K562 (cell line): Measurements from ENCODE around the gene PDCD7. TPM values are rescaled to one million over a fixed set of nuclear protein-coding genes. Genes with fewer than 3 reads are reported as not detected.

ENCODE experiments used
- ATAC-seq: fragments of 200-7000 bp; cut with Tn5 transposase; 3 replicates; pipeline ENCODE4 v1.9.1; 2020; ENCODE audit warnings: moderate library complexity
- BruUV-seq: library from RNA; stranded (reverse); fragments of 400-500 nt; replicated peaks from 2 replicates; lab custom pipeline; 2021; lab: Mats Ljungman, UMichigan
- CTCF ChIA-PET: fragments of 300-600 bp; formaldehyde crosslinking; extraction: SDS; loops from one replicate; lab custom pipeline; 2021; ENCODE audit warnings: low intra/inter-chr PET ratio; lab: Yijun Ruan, JAX
- POLR2A ChIA-PET: fragments of 300-600, 350-650 bp; sonication (Branson Sonifier 250); formaldehyde crosslinking; extraction: SDS; loops from one replicate; lab custom pipeline; 2021; ENCODE audit warnings: antibody characterized with exemption, inconsistent platforms; lab: Yijun Ruan, JAX
- DNase-seq, 4 experiments: peaks; one replicate each; pipeline versions ENCODE4 v3.0.0 to v3.0.0-alpha.2; 2011 to 2018; ENCODE audit warnings: low spot score in 3 of 4, mixed read lengths in 3 of 4; ENCODE audit errors: extremely low read depth in 1 of 4
- FAIRE-seq: peaks from 2 replicates; lab custom pipeline; 2011; peaks lifted over from hg19 to GRCh38; lab: Jason Lieb, UNC
- H2AFZ ChIP-seq: 2 replicates; pipeline ENCODE4 v1.6.0; 2011; ENCODE audit warnings: low read depth, low read length, control low read depth, inconsistent platforms
- H3K27ac ChIP-seq: fragments of 200-600 bp; 3 replicates; pipeline ENCODE4 v1.8.0; 2011; ENCODE audit warnings: low read depth, mild to moderate bottlenecking, control low read depth, inconsistent platforms, low read length, moderate library complexity, mixed read lengths; ENCODE audit errors: extremely low read depth
- H3K27me3 ChIP-seq, 2 experiments: fragments of 300-600 bp in 1 of 2; 2 replicates in 1 of 2; 3 replicates in 1 of 2; pipeline versions ENCODE4 v1.6.0 to v1.8.0; 2011; ENCODE audit warnings: inconsistent platforms in 2 of 2, low read length in 2 of 2, mild to moderate bottlenecking in 1 of 2, mixed read lengths in 1 of 2, moderate library complexity in 1 of 2; ENCODE audit not compliant: control insufficient read depth in 2 of 2, insufficient read depth in 2 of 2
- H3K36me3 ChIP-seq: fragments of 300-600 bp; 3 replicates; pipeline ENCODE4 v1.8.0; 2011; ENCODE audit warnings: mild to moderate bottlenecking, low read length, inconsistent platforms; ENCODE audit not compliant: control insufficient read depth, insufficient read depth
- H3K4me1 ChIP-seq, 2 experiments: fragments of 200-600 bp in 1 of 2; replicated peaks in 1 of 2; 2 replicates in 1 of 2; 3 replicates in 1 of 2; pipeline versions ENCODE4 v1.5.1 to v1.8.0; 2011; ENCODE audit warnings: inconsistent platforms in 2 of 2, low read length in 2 of 2, mild to moderate bottlenecking in 1 of 2, mixed read lengths in 1 of 2, moderate library complexity in 1 of 2; ENCODE audit not compliant: control insufficient read depth in 2 of 2, insufficient read depth in 2 of 2
- H3K4me2 ChIP-seq: 2 replicates; pipeline ENCODE4 v1.6.1; 2011; ENCODE audit warnings: low read length, control low read depth, inconsistent platforms, mixed read lengths; ENCODE audit not compliant: insufficient read depth
- H3K4me3 ChIP-seq: fragments of 200-600 bp; sonication (generic), shearing (Covaris generic); 2 replicates; pipeline ENCODE4 v1.5.1; 2016; ENCODE audit warnings: control low read depth, inconsistent platforms
- H3K79me2 ChIP-seq: fragments of 200-600 bp; 3 replicates; pipeline ENCODE4 v1.8.0; 2011; ENCODE audit warnings: low read length, inconsistent platforms; ENCODE audit not compliant: control insufficient read depth, insufficient read depth
- H3K9ac ChIP-seq, 2 experiments: 2 replicates each; pipeline versions ENCODE4 v1.6.0 to v1.6.1; 2011; ENCODE audit warnings: low read depth in 2 of 2, low read length in 2 of 2, control low read depth in 1 of 2, inconsistent platforms in 1 of 2, mild to moderate bottlenecking in 1 of 2, mixed read lengths in 1 of 2; ENCODE audit not compliant: insufficient read depth in 1 of 2
- H3K9me1 ChIP-seq: one replicate; pipeline ENCODE4 v1.6.0; 2011; ENCODE audit warnings: inconsistent platforms, mild to moderate bottlenecking, low read length, moderate library complexity; ENCODE audit not compliant: control insufficient read depth, insufficient read depth
- H3K9me3 ChIP-seq: replicated peaks from 2 replicates; pipeline ENCODE4 v1.5.1; 2011; ENCODE audit warnings: low read depth, low read length, inconsistent platforms; ENCODE audit not compliant: control insufficient read depth, insufficient read depth
- H4K20me1 ChIP-seq: replicated peaks from 2 replicates; pipeline ENCODE4 v1.6.1; 2011; ENCODE audit warnings: low read length, inconsistent platforms, mixed read lengths; ENCODE audit not compliant: control insufficient read depth, insufficient read depth
- BRF1 ChIP-seq: IDR thresholded peaks from 3 replicates; pipeline ENCODE4 v1.6.1; 2011; ENCODE audit warnings: borderline replicate concordance, mild to moderate bottlenecking; ENCODE audit not compliant: insufficient read length; ENCODE audit errors: extremely low read depth
- CHD4 ChIP-seq: fragments of 200-600 bp; sonication (generic); IDR thresholded peaks from 3 replicates; pipeline ENCODE4 v1.6.1; 2012; ENCODE audit warnings: low read depth, mild to moderate bottlenecking, mixed read lengths, low read length, inconsistent platforms; ENCODE audit not compliant: insufficient read depth, insufficient replicate concordance, poor library complexity, severe bottlenecking
- ETV5 ChIP-seq: sonication (generic); formaldehyde crosslinking; IDR thresholded peaks from 2 replicates; pipeline ENCODE4 v1.4.0; 2020; ENCODE audit warnings: low read depth, mild to moderate bottlenecking, missing genetic modification reagents
- FOXK2 ChIP-seq, 2 experiments: fragments of 450-650 bp; IDR thresholded peaks in 1 of 2; conservative IDR thresholded peaks in 1 of 2; 2 replicates each; pipeline ENCODE4 v1.6.1; 2016; ENCODE audit warnings: low read depth in 2 of 2, mild to moderate bottlenecking in 1 of 2
- GABPB1 ChIP-seq: sonication (generic); formaldehyde crosslinking; IDR thresholded peaks from 2 replicates; pipeline ENCODE4 v1.8.0; 2022; ENCODE audit warnings: mild to moderate bottlenecking, missing genetic modification reagents
- HOXB6 ChIP-seq: fragments of 250-450 bp; sonication (Bioruptor Pico); IDR thresholded peaks from 2 replicates; pipeline ENCODE4 v1.5.1; 2022; ENCODE audit warnings: mild to moderate bottlenecking, borderline replicate concordance
- MTA1 ChIP-seq: fragments of 450-650 bp; IDR thresholded peaks from 2 replicates; pipeline ENCODE4 v1.6.1; 2017; ENCODE audit warnings: borderline replicate concordance
- RAD21 ChIP-seq, 2 experiments: fragments of 250-450 bp in 1 of 2; fragments of 450-650 bp in 1 of 2; sonication (Bioruptor Pico) in 1 of 2; formaldehyde crosslinking in 1 of 2; IDR thresholded peaks in 1 of 2; conservative IDR thresholded peaks in 1 of 2; 2 replicates each; pipeline versions ENCODE4 v1.4.0 to v1.8.0; 2020 to 2022; ENCODE audit warnings: mild to moderate bottlenecking in 2 of 2, moderate library complexity in 1 of 2
- TAF1 ChIP-seq: IDR thresholded peaks from 2 replicates; pipeline ENCODE4 v1.6.1; 2011; ENCODE audit warnings: mild to moderate bottlenecking, low read length, moderate library complexity; ENCODE audit not compliant: insufficient read depth, control insufficient read depth, severe bottlenecking; ENCODE audit errors: extremely low read depth
- TCF7L2 ChIP-seq: fragments of 150-350 bp; IDR thresholded peaks from 2 replicates; pipeline ENCODE4 v1.6.1; 2016; ENCODE audit warnings: low read depth, mild to moderate bottlenecking, low read length, moderate library complexity
- U2AF1 ChIP-seq: fragments of 200-400 bp; formaldehyde crosslinking; optimal IDR thresholded peaks from 2 replicates; pipeline ENCODE3; 2017; ENCODE audit warnings: mild to moderate bottlenecking, low read depth, low read length, moderate library complexity
- XRCC3 ChIP-seq: fragments of 450-650 bp; IDR thresholded peaks from 2 replicates; pipeline ENCODE4 v1.6.1; 2017; ENCODE audit warnings: mild to moderate bottlenecking, moderate library complexity
- ZFPM2 ChIP-seq: fragments of 250-450 bp; sonication (Bioruptor Pico); IDR thresholded peaks from 2 replicates; pipeline ENCODE4 v1.5.1; 2022; ENCODE audit warnings: mild to moderate bottlenecking
- ZHX1 ChIP-seq: fragments of 150-350 bp; conservative IDR thresholded peaks from 2 replicates; pipeline ENCODE4 v1.6.1; 2014; ENCODE audit warnings: low read length
- ZNF24 ChIP-seq: fragments of 450-650 bp; IDR thresholded peaks from 2 replicates; pipeline ENCODE4 v1.6.1; 2016
- WGBS: fragments of 100-300 bp; shearing (Covaris generic); methylation state at CpG from one replicate; pipeline ENCODE4 v1.1.6; 2016; ENCODE audit warnings: low coverage, mixed read lengths; ENCODE audit not compliant: insufficient coverage; ENCODE audit errors: missing lambda C conversion rate; 5-methylcytosine and 5-hydroxymethylcytosine counted together
- in situ Hi-C: fragments of 300-500 bp; cut with MboI; formaldehyde crosslinking; loops from 4 replicates; pipeline ENCODE4 v1.15.0; 2018; ENCODE audit warnings: inconsistent platforms, mixed read lengths
- intact Hi-C: fragments of 100-400 bp; cut with micrococcal nuclease; formaldehyde crosslinking; loops from 2 replicates; pipeline ENCODE4 v1.14.2; 2022
- polyA plus RNA-seq, 8 experiments: library from polyadenylated mRNA; depleted of rRNA in 4 of 8; stranded (reverse) in 5 of 8; unstranded in 3 of 8; fragments of >200 nt; fragmentation: Nextera tagmentation in 2 of 8; fragmentation: Illumina TruSeq in 1 of 8; extraction: Ambion mirVana in 2 of 8; extraction: Trizol in 1 of 8; gene quantifications; 2 replicates each; pipeline versions ENCODE4 v1.2.1 to v1.2.3, GENCODE V29; 2011 to 2014; ENCODE audit warnings: inconsistent platforms in 1 of 8, missing spikeins in 1 of 8
- total RNA-seq, 7 experiments: library from RNA; depleted of rRNA in 6 of 7; stranded (reverse); fragments of >200 nt in 6 of 7; fragmentation: Illumina TruSeq in 2 of 7; extraction: Trizol in 2 of 7; gene quantifications; 2 replicates each; pipeline versions ENCODE4 v1.2.1 to v1.2.3, GENCODE V29; 2011 to 2021; ENCODE audit warnings: low replicate concordance in 1 of 7

Gene PDCD7
- total and polyA plus RNA-seq, 9 of the 15 experiments (the other 6 are each of a cell fraction or from before 2014, with no cell fraction given): 11.8 to 30.2 (median 18.8) TPM

DNA sequence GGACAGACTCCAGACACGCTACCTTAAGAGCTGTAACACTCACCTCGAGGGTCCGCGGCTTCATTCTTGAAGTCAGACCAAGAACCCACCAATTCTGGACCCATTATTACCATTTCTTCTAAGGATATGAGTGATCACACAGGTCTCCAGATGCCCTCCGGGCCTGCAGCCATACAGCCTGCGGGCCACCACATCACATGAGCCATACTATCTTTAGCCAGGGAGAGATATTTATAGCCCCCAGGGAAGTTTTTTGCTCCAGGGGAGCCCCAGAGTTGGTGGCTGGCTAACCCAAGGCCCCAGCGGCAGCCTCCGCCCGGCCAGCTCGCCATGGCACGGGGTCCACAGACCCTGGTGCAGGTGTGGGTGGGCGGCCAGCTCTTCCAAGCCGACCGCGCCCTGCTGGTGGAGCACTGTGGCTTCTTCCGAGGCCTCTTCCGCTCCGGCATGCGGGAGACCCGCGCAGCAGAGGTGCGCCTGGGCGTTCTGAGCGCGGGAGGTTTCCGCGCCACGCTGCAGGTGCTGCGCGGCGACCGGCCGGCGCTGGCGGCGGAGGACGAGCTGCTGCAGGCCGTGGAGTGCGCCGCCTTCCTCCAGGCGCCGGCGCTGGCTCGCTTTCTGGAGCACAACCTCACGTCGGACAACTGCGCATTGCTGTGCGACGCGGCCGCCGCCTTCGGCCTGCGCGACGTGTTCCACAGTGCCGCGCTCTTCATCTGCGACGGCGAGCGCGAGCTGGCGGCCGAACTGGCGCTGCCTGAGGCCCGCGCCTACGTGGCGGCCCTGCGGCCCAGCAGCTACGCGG, 56.9 kb downstream of the PDCD7 start, which contains the start of gene KBTBD13:
Gene KBTBD13 (plus strand): TSS at position 261 of the 805 bp plus-strand sequence. CDS start 70 bp downstream, at position 331.
- in situ Hi-C loops: no loop called here
- no peak within 1 kb of the TSS for H3K9ac ChIP-seq
- FAIRE-seq (no peak), ATAC-seq (no peak)
- CTCF ChIA-PET: no interaction called here
- no peaks in the 10 kb centered on the region; the same call in 1 of the 2 replicates for H3K9me3 ChIP-seq
- BruUV-seq: TSS peak; percentile 89
- peaks cover 0 to 16% of the 10 kb centered on the region in 2 experiments; a peak in 2 of 5 replicates for H3K4me1 ChIP-seq
- intact Hi-C loops: no loop called here
- H4K20me1 ChIP-seq: no peaks in the 10 kb centered on the region
- no peak within 1 kb of the TSS for H3K4me2 ChIP-seq
- H3K27ac ChIP-seq: no peak within 1 kb of the TSS
- no peaks in the 10 kb centered on the region for H3K9me1 ChIP-seq
- peaks cover 7 to 22% of the 10 kb centered on the region in 2 experiments; a peak in 3 of 5 replicates for H3K27me3 ChIP-seq
- no peak within 1 kb of the TSS for H2AFZ ChIP-seq
- no peak within 1 kb of the TSS for H3K4me3 ChIP-seq
- TF ChIP-seq TAF1: no peak
- no peak for TF ChIP-seq XRCC3
- TF ChIP-seq TCF7L2: no peak
- no peak for TF ChIP-seq ZNF24
- TF ChIP-seq RAD21 (CRISPR knock-in tag; conservative IDR thresholded peaks at IDR 0.05 in 1 of 2, IDR thresholded peaks at IDR 0.05 in 1 of 2): no peak
- no peak for TF ChIP-seq ZFPM2 (CRISPR knock-in tag)
- no peak for TF ChIP-seq BRF1
- TF ChIP-seq ETV5 (CRISPR knock-in tag): no peak
- no peak for TF ChIP-seq U2AF1
- TF ChIP-seq MTA1: no peak
- no peak for TF ChIP-seq ZHX1
- TF ChIP-seq CHD4: no peak
- TF ChIP-seq FOXK2 (conservative IDR thresholded peaks at IDR 0.05 in 1 of 2, IDR thresholded peaks at IDR 0.05 in 1 of 2; ENCODE audit: low read depth in 2 of 2): no peak
- TF ChIP-seq HOXB6 (CRISPR knock-in tag): no peak
- TF ChIP-seq GABPB1 (CRISPR knock-in tag): no peak
- TF ChIP-seq, all 486 proteins: peak for 0
- no peak for DNase-seq
- no peaks in the 10 kb centered on the region for H3K79me2 ChIP-seq
- POLR2A ChIA-PET: no interaction called here
- no peaks in the 10 kb centered on the region for H3K36me3 ChIP-seq
- WGBS: 82% methylated on average over 54 of the region's 73 CpGs
